Activated CD8-positive, alpha-beta memory T cell treated with anti-CD3 and anti-CD28 coated beads, Interleukin-2, amount 10 ng/mL, durations not matched to agents 7 days and 5 days (primary cell): ENCODE measurements around the gene FOXL2NB. TPM values are rescaled to one million over a fixed set of nuclear protein-coding genes. Genes with fewer than 3 reads are reported as not detected.

Experiments used
- ATAC-seq: fragments of 150-1000 bp; cut with Tn5 transposase; one replicate; pipeline ENCODE4 v1.10.0; 2021; ENCODE audit warnings: moderate library complexity
- CTCF ChIA-PET: fragments of 350-600 bp; sonication (Branson Sonifier 250); formaldehyde crosslinking; loops from one replicate; lab custom pipeline; 2021; ENCODE audit warnings: antibody characterized with exemption; lab: Charles Lee
- DNase-seq: peaks from one replicate; pipeline ENCODE4 v3.0.0-alpha.2; 2020
- H3K27ac Mint-ChIP-seq: one replicate; pipeline ENCODE4 v1.8.0; 2021; ENCODE audit warnings: mild to moderate bottlenecking, mixed read lengths
- H3K27me3 Mint-ChIP-seq: one replicate; pipeline ENCODE4 v1.8.0; 2021; ENCODE audit warnings: mixed read lengths
- H3K36me3 Mint-ChIP-seq: one replicate; pipeline ENCODE4 v1.8.0; 2021; ENCODE audit warnings: mild to moderate bottlenecking, mixed read lengths
- H3K4me1 Mint-ChIP-seq: one replicate; pipeline ENCODE4 v1.8.0; 2021; ENCODE audit warnings: mixed read lengths
- H3K4me3 Mint-ChIP-seq: one replicate; pipeline ENCODE4 v1.8.0; 2021; ENCODE audit warnings: mild to moderate bottlenecking, moderate library complexity, mixed read lengths
- H3K9me3 Mint-ChIP-seq: one replicate; pipeline ENCODE4 v1.8.0; 2022; ENCODE audit warnings: low read depth, mixed read lengths
- total RNA-seq, 2 experiments: library from RNA; stranded (reverse); gene quantifications; one replicate each; pipeline ENCODE4 v1.2.3, GENCODE V29; 2021

Gene FOXL2NB
- not detected for total RNA-seq

DNA sequence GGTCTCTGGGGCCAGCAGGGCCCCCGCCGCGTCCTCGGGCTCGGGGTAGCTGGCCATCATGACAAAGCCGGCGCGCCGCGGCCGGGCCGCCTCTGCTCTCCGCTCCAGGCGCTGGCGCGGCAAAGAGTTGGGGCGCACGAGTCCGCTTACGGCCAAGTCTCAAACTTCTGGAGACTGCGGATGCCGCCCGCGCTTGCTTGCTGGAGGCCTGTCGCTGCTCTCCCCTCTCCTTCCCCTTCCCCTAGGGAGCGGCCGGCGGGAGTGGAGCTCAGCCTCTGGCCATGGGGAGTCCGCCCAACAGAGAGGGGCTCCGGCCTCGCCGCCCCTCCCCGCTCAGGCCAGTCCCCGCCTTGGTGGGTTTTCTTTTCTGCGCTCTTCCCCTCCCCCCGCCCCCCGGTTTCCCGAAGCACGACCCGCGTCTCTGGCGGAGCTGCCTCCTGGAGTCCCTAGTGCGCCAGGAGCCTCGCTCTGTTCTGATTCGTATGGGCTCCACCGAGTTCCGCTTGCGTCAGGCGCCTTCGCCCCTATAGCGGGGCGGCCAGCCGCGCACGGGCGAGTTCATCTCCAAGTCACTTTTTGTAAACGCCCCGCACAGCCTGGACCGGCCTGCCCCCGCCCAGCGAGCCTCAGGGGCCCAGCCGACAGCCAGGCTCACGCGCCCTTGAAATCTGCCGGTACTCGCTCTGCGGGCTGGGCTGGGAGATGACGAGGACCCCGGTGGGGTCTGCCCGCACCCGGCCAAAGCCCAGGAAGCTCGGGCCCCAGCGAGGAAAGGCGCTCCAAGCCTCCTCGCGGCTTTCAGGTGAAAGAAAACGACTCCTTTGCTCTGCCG is at the start of gene FOXL2NB, which contains the start of gene FOXL2:
TSS of gene FOXL2NB (plus strand) at position 555 of the 832 bp plus-strand sequence. CDS start at position 703, 148 bp downstream.
TSS of gene FOXL2 (minus strand) at position 475 of the 832 bp plus-strand sequence. CDS start at position 60, 415 bp downstream.
- Mint-ChIP-seq H3K27ac (peak within 1 kb of the TSS; percentile 46), H3K4me1 (peaks cover 31% of the 10 kb centered on the region), H3K4me3 (peak within 1 kb of the TSS; percentile 41), H3K36me3 (peaks cover 2% of the 10 kb centered on the region), H3K9me3 (no peaks in the 10 kb centered on the region), H3K27me3 (peaks cover 87% of the 10 kb centered on the region)
- DNase-seq (no peak), ATAC-seq (peak; percentile 13)
- CTCF ChIA-PET: interaction anchor here (1.4 to 5.5 kb wide), 2 partner anchors 11 to 31 kb away, joined by 4 to 45 read pairs; no protein-coding TSS in a partner anchor

DNA sequence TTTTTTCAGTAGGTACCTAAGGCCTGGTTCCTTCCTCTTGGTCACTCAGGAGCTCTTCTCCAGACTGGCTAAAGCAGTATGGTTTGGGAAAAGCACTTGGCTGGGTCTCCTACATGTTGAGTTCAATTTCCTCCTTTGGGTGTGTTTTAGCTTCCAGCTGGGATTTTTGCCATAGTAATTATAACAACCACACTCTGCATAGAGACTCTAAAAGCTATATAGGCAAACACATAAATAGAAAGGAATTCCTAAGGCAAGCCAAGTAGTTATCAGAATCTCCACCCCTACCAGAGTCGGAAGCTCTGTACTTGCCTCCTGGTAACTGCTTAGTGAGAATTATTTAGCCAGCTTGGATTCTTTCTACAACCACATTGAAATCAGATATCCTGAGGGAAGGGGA is 48.7 kb upstream of the FOXL2NB start:
- Mint-ChIP-seq H3K4me1 (no peaks in the 10 kb centered on the region), H3K9me3 (no peaks in the 10 kb centered on the region), H3K36me3 (no peaks in the 10 kb centered on the region), H3K27ac (no peak overlapping the region), H3K27me3 (no peaks in the 10 kb centered on the region), H3K4me3 (no peak overlapping the region)
- ATAC-seq: no peak
- CTCF ChIA-PET: no interaction called here
- no peak for DNase-seq

DNA sequence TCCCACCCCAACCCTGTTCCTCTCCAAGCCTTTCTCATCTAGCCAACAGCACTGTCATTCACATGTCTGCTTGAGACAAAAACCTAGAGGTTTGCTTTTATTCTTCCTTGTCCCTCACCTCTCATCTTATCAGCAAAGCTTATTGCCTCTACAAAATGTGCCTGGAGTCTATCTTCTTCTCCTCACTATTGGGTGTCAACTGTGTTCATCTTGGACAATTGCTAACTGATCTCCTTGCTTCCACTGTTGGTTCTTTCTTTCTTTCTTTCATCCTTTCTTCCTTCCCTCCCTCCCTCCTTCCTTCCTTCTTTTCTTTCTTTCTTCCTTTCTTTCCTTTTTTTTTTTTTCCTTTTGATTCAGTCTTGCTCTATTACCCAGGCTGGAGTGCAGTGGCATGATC is 48.3 kb upstream of the FOXL2NB start:
- ATAC-seq: no peak

DNA sequence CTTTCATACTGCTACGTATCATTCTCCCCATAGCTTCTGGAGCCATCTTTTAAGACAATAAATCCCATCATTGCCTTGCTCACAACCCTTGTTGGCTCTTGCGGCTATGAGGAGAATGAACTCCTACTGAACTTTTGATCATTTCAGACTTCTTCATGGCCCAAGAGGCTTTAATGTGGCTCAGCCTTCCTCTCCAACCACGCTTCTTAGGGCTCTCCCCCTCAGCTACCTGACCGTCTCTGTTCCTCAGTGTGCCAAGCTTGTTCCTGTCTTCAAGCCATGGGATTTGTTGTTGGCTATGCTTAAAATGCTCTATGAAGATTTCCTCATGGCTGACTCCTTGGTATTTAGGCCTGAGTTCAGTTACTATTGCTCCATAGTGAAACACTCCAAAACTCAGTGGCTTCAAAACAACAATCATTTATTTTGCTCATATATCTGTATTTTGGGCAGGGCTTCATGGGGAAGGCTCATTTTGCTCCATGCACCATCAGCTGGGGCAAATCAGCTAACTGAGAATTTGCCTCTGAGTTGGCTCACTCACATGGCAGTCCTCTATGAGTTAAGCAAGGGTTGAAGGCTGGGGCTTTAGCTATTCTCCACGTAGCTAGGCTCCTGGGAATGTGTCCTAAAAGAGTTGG is 47.5 kb upstream of the FOXL2NB start:
- Mint-ChIP-seq H3K4me3 (no peak overlapping the region), H3K4me1 (no peaks in the 10 kb centered on the region), H3K36me3 (no peaks in the 10 kb centered on the region), H3K27ac (no peak overlapping the region), H3K27me3 (no peaks in the 10 kb centered on the region), H3K9me3 (no peaks in the 10 kb centered on the region)
- CTCF ChIA-PET: interaction anchor here (2.8 kb wide), 1 partner anchor 16 kb away, joined by 9 read pairs; no protein-coding TSS in a partner anchor
- ATAC-seq (no peak), DNase-seq (no peak)

More for the DNA sequence above, 48.3 kb upstream of the FOXL2NB start:
- Mint-ChIP-seq H3K9me3 (no peaks in the 10 kb centered on the region), H3K4me1 (no peaks in the 10 kb centered on the region), H3K27ac (no peak overlapping the region), H3K4me3 (no peak overlapping the region), H3K36me3 (no peaks in the 10 kb centered on the region), H3K27me3 (no peaks in the 10 kb centered on the region)
- no peak for DNase-seq
- CTCF ChIA-PET: no interaction called here

DNA sequence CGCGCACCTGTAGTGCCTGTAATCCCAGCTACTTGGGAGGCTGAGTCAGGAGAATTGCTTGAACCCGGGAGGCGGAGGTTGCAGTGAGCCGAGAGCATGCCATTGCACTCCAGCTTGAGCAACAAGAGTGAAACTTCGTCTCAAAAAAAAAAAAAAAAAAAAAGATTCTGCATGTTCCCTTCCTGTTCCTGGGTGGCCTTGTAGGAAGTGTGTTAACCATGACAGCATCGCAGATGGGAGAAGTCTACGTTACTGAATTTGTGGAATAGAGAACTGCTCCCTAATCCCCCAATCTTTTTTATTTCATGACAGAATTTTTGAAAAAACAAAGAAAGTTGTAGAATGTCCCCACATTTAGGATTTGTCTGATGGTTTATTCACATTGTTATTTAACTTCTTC is 45.5 kb upstream of the FOXL2NB start:
- Mint-ChIP-seq H3K9me3 (no peaks in the 10 kb centered on the region), H3K27ac (no peak overlapping the region), H3K27me3 (peaks cover 3% of the 10 kb centered on the region), H3K36me3 (no peaks in the 10 kb centered on the region), H3K4me1 (no peaks in the 10 kb centered on the region), H3K4me3 (no peak overlapping the region)
- ATAC-seq (no peak), DNase-seq (no peak)
- CTCF ChIA-PET: interaction anchor here (1.5 to 2.8 kb wide), 2 partner anchors 14 to 22 kb away, joined by 3 to 9 read pairs; no protein-coding TSS in a partner anchor

DNA sequence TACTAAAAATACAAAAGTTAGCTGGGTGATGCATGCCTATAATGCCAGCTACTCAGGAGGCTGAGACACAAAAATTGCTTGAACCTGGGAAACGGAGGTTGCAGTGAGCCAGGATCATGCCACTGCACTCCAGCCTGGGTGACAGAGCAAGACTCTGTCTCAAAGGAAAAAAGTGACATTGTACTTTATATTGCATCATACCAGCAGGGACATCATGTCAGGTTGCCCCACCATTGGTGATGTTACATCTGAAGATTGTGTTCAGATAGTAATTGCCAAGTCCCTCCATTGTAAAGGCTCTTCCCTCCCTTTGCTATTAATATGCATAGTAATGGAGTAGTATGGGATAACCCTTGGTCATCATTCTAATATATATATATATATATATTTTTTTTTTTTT is 44.8 kb upstream of the FOXL2NB start:
- no peak for DNase-seq
- H3K4me1 Mint-ChIP-seq: no peaks in the 10 kb centered on the region
- CTCF ChIA-PET: no interaction called here
- H3K27me3 Mint-ChIP-seq: peaks cover 3% of the 10 kb centered on the region
- ATAC-seq: no peak
- H3K4me3 Mint-ChIP-seq: no peak overlapping the region
- no peak overlapping the region for H3K27ac Mint-ChIP-seq
- no peaks in the 10 kb centered on the region for H3K36me3 Mint-ChIP-seq
- no peaks in the 10 kb centered on the region for H3K9me3 Mint-ChIP-seq

DNA sequence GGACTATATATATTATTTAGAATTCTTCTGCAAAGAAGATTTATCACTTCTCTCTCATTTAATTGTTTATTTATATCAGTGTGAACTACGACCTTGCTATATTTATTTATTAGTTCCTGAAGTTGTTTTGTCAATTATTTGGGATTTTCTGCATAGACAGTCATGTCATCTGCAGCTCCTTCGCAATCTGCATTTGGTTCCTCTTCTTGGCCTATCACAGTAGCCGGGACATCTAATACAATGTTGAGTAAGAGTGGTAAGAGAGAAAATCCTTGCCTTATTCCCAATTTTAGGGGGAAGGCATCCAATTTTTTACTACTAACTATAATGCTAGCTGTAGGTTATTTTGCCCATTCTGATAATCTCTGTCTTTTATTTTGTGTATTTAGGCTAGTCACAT is 39.5 kb upstream of the FOXL2NB start:
- Mint-ChIP-seq H3K27me3 (peaks cover 5% of the 10 kb centered on the region), H3K9me3 (no peaks in the 10 kb centered on the region), H3K36me3 (no peaks in the 10 kb centered on the region), H3K4me3 (no peak overlapping the region), H3K4me1 (no peaks in the 10 kb centered on the region), H3K27ac (no peak overlapping the region)
- DNase-seq: no peak
- no peak for ATAC-seq
- CTCF ChIA-PET: interaction anchor here (1.4 kb wide), 1 partner anchor 209 kb away, joined by 3 read pairs; no protein-coding TSS in a partner anchor

DNA sequence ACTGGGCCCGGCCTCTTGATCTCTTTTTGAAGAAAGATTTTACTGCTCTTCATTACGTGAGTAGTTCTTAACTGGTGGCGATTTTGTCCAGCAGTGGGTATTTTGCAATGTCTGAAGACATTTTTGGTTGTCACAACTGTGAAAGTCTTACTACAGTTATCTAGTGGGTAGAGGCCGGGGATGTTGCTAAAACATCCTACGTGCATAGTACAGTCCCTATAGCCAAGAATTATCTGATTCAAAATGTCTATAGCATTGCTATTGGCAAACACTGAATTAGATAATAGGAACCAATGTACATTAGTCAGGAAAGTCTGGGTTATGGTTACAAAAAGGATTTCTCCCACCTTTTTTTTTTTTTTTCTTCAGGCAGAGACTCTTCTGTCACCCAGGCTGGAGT is 38.2 kb upstream of the FOXL2NB start:
- no peaks in the 10 kb centered on the region for H3K9me3 Mint-ChIP-seq
- ATAC-seq (no peak), DNase-seq (no peak)
- peaks cover 5% of the 10 kb centered on the region for H3K27me3 Mint-ChIP-seq
- no peaks in the 10 kb centered on the region for H3K36me3 Mint-ChIP-seq
- H3K27ac Mint-ChIP-seq: no peak overlapping the region
- no peaks in the 10 kb centered on the region for H3K4me1 Mint-ChIP-seq
- CTCF ChIA-PET: interaction anchor here (1.4 kb wide), 1 partner anchor 210 kb away, joined by 3 read pairs; no protein-coding TSS in a partner anchor
- no peak overlapping the region for H3K4me3 Mint-ChIP-seq

DNA sequence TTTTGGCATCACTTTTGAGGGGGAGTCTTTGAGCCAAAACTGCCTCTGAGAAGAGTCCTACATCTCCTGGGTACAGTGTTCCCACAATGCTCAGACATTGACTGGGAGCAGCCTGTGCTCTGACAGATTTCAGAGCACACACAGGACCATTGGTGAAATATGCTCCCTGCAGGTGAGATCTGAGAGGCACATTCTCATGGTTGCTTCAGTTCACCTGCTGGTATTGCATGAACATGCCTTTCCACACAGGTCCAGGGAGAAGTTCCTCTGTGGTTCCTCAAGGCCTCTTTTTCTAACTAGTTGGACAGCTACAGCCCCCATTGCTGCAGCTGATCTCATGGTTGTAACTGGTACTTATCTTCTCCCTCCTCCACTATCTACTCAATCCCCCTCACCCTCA is 37.1 kb upstream of the FOXL2NB start:
- CTCF ChIA-PET: interaction anchor here (0.6 to 1.0 kb wide), 3 partner anchors 13 to 211 kb away, joined by 3 to 5 read pairs (median 3); no protein-coding TSS in a partner anchor
- H3K27me3 Mint-ChIP-seq: peaks cover 3% of the 10 kb centered on the region
- H3K36me3 Mint-ChIP-seq: no peaks in the 10 kb centered on the region
- DNase-seq: no peak
- ATAC-seq: no peak
- H3K27ac Mint-ChIP-seq: no peak overlapping the region
- no peaks in the 10 kb centered on the region for H3K9me3 Mint-ChIP-seq
- peaks cover 1% of the 10 kb centered on the region for H3K4me1 Mint-ChIP-seq
- no peak overlapping the region for H3K4me3 Mint-ChIP-seq

DNA sequence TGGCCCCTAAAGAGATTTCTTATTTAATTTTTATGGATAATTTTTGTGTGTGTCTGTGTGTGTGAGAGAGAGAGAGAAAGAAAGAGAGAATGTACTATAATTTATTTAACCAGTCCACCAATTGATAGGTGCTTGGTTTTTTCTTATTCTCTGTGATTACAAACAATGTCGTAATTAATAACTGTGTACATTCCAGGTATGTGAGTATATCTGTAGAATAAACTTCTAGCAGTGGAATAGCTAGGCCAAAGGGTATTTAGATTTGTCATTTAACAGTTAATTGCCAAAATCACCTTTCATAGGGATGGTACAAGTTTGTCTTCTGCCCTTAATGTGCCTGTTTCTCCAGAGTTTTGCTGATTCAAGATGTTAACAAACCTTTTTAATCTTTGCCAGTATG is 35.4 kb upstream of the FOXL2NB start:
- no peak for ATAC-seq
- no peaks in the 10 kb centered on the region for H3K9me3 Mint-ChIP-seq

DNA sequence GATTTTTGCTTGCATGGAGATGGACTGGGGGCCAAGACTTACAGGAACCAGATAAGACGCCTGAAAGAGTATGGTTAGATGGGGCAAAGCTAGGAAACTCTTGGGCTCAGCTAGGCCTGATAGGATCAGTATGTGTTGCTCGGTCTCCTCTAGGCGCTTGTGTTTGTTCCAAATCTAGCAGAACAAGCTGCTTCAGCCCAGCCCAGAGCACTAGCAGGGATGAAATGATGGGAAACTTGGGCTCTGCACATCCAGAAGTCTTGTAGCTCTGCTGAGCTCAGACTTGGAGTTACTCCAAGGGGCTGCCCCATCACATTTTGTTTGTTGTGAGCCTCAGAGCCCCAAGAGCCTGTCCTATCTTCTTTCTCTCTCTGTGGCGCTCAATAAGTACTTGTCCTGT is 34.8 kb upstream of the FOXL2NB start:
- CTCF ChIA-PET: interaction anchor here (0.6 to 5.0 kb wide), 6 partner anchors 11 to 495 kb away, joined by 3 to 32 read pairs (median 4); partner anchors contain the start of gene PIK3CB
- H3K27me3 Mint-ChIP-seq: peaks cover 8% of the 10 kb centered on the region
- peaks cover 7% of the 10 kb centered on the region for H3K4me1 Mint-ChIP-seq
- DNase-seq (no peak), ATAC-seq (no peak)
- H3K36me3 Mint-ChIP-seq: no peaks in the 10 kb centered on the region
- no peak overlapping the region for H3K27ac Mint-ChIP-seq
- no peak overlapping the region for H3K4me3 Mint-ChIP-seq
- H3K9me3 Mint-ChIP-seq: no peaks in the 10 kb centered on the region

More for the DNA sequence above, 35.4 kb upstream of the FOXL2NB start:
- no peaks in the 10 kb centered on the region for H3K36me3 Mint-ChIP-seq
- CTCF ChIA-PET: interaction anchor here (1.8 to 5.0 kb wide), 3 partner anchors 12 to 212 kb away, joined by 5 to 32 read pairs (median 14); partner anchors contain the start of gene PIK3CB
- H3K4me3 Mint-ChIP-seq: no peak overlapping the region
- H3K27ac Mint-ChIP-seq: no peak overlapping the region
- no peak for DNase-seq
- peaks cover 7% of the 10 kb centered on the region for H3K4me1 Mint-ChIP-seq
- peaks cover 5% of the 10 kb centered on the region for H3K27me3 Mint-ChIP-seq

DNA sequence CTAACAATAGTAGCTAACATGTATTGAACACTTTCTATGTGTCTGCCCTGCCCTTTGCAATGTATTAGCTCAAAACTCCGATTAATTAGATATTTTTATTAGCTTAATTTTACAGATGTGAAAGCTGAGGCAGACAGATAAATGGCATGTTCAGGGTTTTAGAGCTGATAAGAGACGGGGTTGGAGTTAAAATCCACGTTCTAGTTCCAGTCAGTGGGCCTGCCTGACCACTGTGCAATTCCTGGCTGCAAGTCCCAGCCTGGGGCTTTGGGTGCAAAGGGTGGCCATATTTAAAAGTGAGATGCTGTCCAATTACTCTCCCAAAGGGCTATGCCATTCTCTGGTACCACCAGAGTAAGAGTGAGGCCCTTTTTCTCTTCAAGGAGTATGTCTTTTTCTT is 33.3 kb upstream of the FOXL2NB start:
- no peaks in the 10 kb centered on the region for H3K9me3 Mint-ChIP-seq
- H3K4me1 Mint-ChIP-seq: peaks cover 7% of the 10 kb centered on the region
- ATAC-seq (no peak), DNase-seq (no peak)
- no peak overlapping the region for H3K4me3 Mint-ChIP-seq
- peaks cover 12% of the 10 kb centered on the region for H3K27me3 Mint-ChIP-seq
- CTCF ChIA-PET: interaction anchor here (0.9 to 5.0 kb wide), 10 partner anchors 10 to 319 kb away, joined by 3 to 35 read pairs (median 6); partner anchors contain the start of gene CEP70
- no peaks in the 10 kb centered on the region for H3K36me3 Mint-ChIP-seq
- no peak overlapping the region for H3K27ac Mint-ChIP-seq

DNA sequence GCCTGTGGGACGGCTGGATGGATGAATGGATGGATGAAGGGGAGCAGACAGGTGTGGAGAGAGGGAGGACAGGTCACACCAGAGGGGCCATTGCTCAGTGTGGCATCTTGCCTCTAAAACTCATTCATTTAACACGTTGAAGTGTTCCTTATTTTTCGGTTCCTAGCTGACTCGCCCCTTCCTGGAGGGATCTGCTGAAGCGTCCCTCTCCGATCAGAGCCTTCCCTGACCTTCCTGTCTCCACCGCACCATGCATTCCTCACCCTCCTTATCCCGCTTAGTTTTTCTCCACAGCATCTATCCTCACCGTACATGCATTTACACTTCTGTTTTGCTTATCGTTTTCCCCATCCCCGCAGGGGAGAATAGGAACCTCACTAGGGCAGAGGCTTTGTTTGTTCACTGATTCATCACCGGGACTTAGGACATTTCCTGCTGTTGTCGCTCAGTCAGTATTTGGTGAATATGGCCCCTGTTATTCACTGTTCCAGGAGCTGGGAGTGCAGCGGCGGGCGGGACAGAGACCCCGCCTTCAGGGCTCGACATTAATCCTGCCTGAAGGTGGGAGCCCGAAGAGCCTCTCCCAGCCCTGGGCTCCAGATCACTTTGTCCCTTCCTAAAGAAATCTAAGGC is 32.0 kb upstream of the FOXL2NB start:
- ATAC-seq (no peak), DNase-seq (no peak)
- Mint-ChIP-seq H3K36me3 (no peaks in the 10 kb centered on the region), H3K4me3 (peak overlapping the region; percentile 75), H3K9me3 (no peaks in the 10 kb centered on the region), H3K27me3 (peaks cover 20% of the 10 kb centered on the region), H3K4me1 (peaks cover 7% of the 10 kb centered on the region), H3K27ac (no peak overlapping the region)
- CTCF ChIA-PET: interaction anchor here (0.6 to 5.3 kb wide), 71 partner anchors 9 to 849 kb away, joined by 3 to 130 read pairs (median 4); partner anchors contain the start of genes CEP70, COPB2, DBR1 and FAIM
